Ovary (tissue), 9 donors: ENCODE data around the gene CXCL12. TPM values are rescaled to one million over a fixed set of nuclear protein-coding genes. Genes with fewer than 3 reads are reported as not detected.

Experiments used
- DNase-seq, 5 donors: peaks; one replicate each; pipeline ENCODE4 v3.0.0-alpha.2; 2019 to 2020
- H3K27ac ChIP-seq, 2 donors: fragments of 200-600 bp; one replicate each; pipeline versions ENCODE4 v1.5.1 to v1.8.0; 2019 to 2022
- H3K27me3 ChIP-seq: fragments of 200-600 bp; one replicate; pipeline ENCODE4 v1.8.0; 2022
- H3K36me3 ChIP-seq: fragments of 200-600 bp; sonication (generic); one replicate; pipeline ENCODE4 v1.5.1; 2019
- H3K4me1 ChIP-seq: one replicate; pipeline ENCODE4 v1.8.1; 2013; ENCODE audit warnings: mild to moderate bottlenecking, moderate library complexity; ENCODE audit not compliant: insufficient read depth
- H3K4me3 ChIP-seq: fragments of 200-600 bp; sonication (generic); one replicate; pipeline ENCODE4 v1.5.1; 2017
- H3K9me3 ChIP-seq, 2 donors: fragments of 200-600 bp in 1 of 2; sonication (generic) in 1 of 2; one replicate each; pipeline versions ENCODE4 v1.5.1 to v1.8.1; 2013 to 2019; ENCODE audit warnings: mild to moderate bottlenecking in 1 of 2, moderate library complexity in 1 of 2
- EP300 ChIP-seq: sonication (generic); formaldehyde crosslinking; IDR thresholded peaks from one replicate; pipeline ENCODE4 v1.6.1; 2017; ENCODE audit warnings: antibody characterized with exemption
- POLR2A ChIP-seq: fragments of 450-650 bp; IDR thresholded peaks from one replicate; pipeline ENCODE4 v1.6.1; 2017; ENCODE audit warnings: antibody characterized with exemption, mild to moderate bottlenecking, moderate library complexity
- WGBS, 3 donors: extraction: QIAGEN DNeasy Blood & Tissue Kit in 1 of 3; methylation state at CpG; one replicate each; pipeline versions ENCODE4 v1.1.5 to v1.1.7; 2013 to 2017; 5-methylcytosine and 5-hydroxymethylcytosine counted together
- intact Hi-C, 4 donors: fragments of 100-400 bp; cut with DNase I; formaldehyde crosslinking; loops; one replicate each; pipeline versions ENCODE4 v1.11.0 to v1.15.1; 2022 to 2023
- polyA plus RNA-seq, 2 donors: library from polyadenylated mRNA; stranded (reverse); fragments of 200-250 nt in 1 of 2; fragments of 350-450 nt in 1 of 2; fragmentation: Illumina TruSeq in 1 of 2; extraction: RNeasy Lipid Tissue Mini Kit (QIAGEN cat#74804) in 1 of 2; gene quantifications; one replicate each; pipeline ENCODE4 v1.2.3, GENCODE V29; 2013 to 2014
- total RNA-seq, 7 donors: library from RNA; depleted of rRNA in 2 of 7; stranded (reverse); fragments of >200 nt in 2 of 7; fragmentation: NEBNext Ultra II Directional in 3 of 7; extraction: Animal tissue kit (Norgen Biotek cat#: 25700) in 3 of 7; gene quantifications; one replicate each; pipeline versions ENCODE4 v1.1.0 to v1.2.4, GENCODE V29; 2016 to 2023
- TF ChIP-seq, protein P1 (sequence below), 3 donors: fragments of 450-650 bp in 2 of 3; fragments of 200-600 bp in 1 of 3; IDR thresholded peaks; one replicate each; pipeline versions ENCODE4 v1.5.1 to v1.8.0; 2016 to 2022; ENCODE audit warnings: antibody characterized with exemption in 3 of 3, mild to moderate bottlenecking in 1 of 3
- donor health status: DM: no; HTN: no; CAD: no; lungs with moderate emphysema.
- donor health status: DM: no; HTN: no; CAD: no.
- donor health status: Bipolar disorder and iron deficiency.
- donor health status: DM: yes; HTN: yes; CAD: no.
- donor health status: DM: no; HTN: no; CAD: no.
- donor health status: DM: yes; HTN: yes; CAD: no.

The CXCL12 gene
- total and polyA plus RNA-seq, 9 donors: 14.2 to 341 (median 106) TPM

DNA sequence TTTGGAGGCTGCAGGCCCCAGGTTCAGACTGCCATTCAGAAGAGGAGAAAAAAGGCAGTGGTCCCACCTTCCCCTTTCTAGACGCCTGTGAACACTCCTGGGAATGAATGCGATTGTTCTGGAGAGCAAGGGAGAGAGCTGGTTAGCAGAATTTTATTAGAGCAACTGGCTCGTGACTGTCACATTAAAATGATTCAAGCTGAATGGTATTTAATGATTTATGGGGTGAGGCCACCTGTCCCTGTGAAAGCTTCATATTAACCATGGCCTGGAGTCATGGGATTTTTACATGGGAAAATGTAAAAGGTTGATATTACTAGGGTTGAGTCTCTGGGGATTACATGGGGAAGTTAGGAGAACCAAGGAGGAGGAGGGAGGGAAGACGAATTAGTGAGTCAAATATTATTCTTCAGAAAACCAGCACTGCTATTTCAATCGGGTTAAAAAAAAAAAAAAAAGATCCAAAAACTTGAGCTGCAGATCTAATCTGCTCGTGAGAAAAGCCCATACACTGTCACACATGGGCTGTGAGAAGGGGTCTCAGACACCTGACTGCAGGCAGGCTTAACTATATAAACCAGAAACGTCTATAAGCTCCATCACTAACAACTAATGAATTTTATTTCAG is 8.3 kb downstream of the CXCL12 start:
- Histone ChIP-seq H3K27me3 (no peaks in the 10 kb centered on the region), H3K36me3 (no peaks in the 10 kb centered on the region), H3K4me1 (peaks cover 3% of the 10 kb centered on the region), H3K27ac (no peak overlapping the region), H3K4me3 (no peak overlapping the region), H3K9me3 (no peaks in the 10 kb centered on the region)
- no peak for TF ChIP-seq EP300
- no peak for TF ChIP-seq POLR2A
- TF ChIP-seq, protein P1, sequence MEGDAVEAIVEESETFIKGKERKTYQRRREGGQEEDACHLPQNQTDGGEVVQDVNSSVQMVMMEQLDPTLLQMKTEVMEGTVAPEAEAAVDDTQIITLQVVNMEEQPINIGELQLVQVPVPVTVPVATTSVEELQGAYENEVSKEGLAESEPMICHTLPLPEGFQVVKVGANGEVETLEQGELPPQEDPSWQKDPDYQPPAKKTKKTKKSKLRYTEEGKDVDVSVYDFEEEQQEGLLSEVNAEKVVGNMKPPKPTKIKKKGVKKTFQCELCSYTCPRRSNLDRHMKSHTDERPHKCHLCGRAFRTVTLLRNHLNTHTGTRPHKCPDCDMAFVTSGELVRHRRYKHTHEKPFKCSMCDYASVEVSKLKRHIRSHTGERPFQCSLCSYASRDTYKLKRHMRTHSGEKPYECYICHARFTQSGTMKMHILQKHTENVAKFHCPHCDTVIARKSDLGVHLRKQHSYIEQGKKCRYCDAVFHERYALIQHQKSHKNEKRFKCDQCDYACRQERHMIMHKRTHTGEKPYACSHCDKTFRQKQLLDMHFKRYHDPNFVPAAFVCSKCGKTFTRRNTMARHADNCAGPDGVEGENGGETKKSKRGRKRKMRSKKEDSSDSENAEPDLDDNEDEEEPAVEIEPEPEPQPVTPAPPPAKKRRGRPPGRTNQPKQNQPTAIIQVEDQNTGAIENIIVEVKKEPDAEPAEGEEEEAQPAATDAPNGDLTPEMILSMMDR (IDR thresholded peaks at IDR 0.05): no peak
- DNase-seq: no peak
- 73 to 77% (median 74%) methylated on average over 7 of the region's 7 CpGs for WGBS, 3 donors
- intact Hi-C loops: no loop called here

DNA sequence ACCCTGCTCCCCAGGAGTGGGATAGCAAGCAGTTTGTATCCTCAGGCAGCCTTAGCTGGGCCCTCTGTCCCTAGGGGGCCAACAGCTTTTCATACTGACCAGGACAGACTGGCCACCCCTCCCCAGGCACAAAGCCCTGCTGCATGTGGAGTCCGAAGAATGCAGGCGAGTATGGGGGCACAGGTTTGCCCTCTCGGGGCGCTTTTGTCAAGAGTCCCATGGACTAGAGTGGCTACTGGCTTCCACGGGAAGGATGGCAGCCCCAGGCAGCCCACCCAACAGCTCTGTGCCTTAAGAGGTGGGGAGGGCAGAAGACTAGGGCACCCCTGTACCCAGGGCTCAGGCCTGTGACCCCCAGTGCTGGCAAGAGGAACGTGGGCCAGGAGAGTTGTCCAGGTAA is 10.7 kb downstream of the CXCL12 start:
- Histone ChIP-seq H3K36me3 (no peaks in the 10 kb centered on the region), H3K4me1 (peaks cover 3% of the 10 kb centered on the region), H3K27ac (no peak overlapping the region), H3K9me3 (no peaks in the 10 kb centered on the region), H3K4me3 (no peak overlapping the region), H3K27me3 (no peaks in the 10 kb centered on the region)
- no peak for DNase-seq
- intact Hi-C loops: no loop called here
- WGBS, 3 donors: 90 to 92% (median 92%) methylated on average over 6 of the region's 6 CpGs
- TF ChIP-seq POLR2A (no peak), EP300 (no peak)
- TF ChIP-seq, protein P1 (IDR thresholded peaks at IDR 0.05): no peak

DNA sequence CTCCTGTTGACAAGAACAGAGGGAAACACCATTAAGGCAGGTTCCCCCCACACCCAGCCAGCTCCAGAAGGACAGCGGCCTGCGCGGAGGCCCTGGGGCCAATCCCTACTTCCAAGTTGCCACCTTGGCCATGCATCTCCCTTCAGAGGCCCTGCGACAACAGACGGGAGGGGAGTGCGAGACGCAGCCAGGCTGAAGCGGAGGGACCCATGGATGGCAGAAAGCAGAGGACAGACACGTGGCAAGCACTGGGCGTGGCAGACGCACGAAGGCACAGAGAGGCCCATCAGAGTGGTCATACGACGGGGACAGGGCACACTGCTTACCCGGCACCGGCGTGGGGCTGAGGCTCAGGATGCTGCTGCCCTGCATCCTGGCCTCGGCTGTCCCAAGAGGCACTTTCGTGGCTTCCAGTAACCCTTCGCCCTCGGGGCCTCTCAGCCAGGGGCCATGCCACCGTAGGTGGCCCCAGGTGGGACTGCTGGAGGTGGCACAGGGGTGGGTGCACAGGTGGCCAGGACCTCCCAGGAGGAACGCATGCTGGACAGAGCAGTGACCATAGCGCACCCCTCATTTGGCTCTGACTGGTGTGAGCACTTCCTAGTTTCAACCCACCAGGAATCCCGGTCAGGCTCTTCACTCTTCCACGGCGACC is 11.4 kb downstream of the CXCL12 start:
- Histone ChIP-seq H3K4me3 (no peak overlapping the region), H3K4me1 (peaks cover 3% of the 10 kb centered on the region), H3K9me3 (no peaks in the 10 kb centered on the region), H3K36me3 (no peaks in the 10 kb centered on the region), H3K27ac (no peak overlapping the region), H3K27me3 (no peaks in the 10 kb centered on the region)
- WGBS, 3 donors: 93 to 96% (median 93%) methylated on average over 27 of the region's 27 CpGs
- TF ChIP-seq, protein P1 (IDR thresholded peaks at IDR 0.05): no peak
- TF ChIP-seq POLR2A (no peak), EP300 (no peak)
- no peak for DNase-seq
- intact Hi-C loops: no loop called here

DNA sequence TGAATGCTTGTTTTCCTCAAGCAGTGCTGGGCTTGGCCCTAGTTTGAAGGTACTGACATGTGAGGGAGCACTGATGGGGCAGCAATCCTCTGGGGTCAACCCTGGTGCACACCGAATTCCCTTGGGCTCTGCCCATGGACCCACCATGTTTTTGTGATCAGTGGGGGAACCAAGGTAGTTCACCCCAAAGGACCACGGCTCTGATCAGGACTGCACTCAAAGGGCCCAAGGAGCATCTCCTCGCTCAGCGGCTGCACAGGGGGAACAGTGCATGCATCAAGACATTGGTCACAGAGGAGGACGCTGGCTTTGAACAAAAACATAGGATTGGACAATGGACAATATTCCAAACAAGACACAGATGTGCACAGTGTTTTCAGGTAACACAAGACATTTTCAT is 12.7 kb downstream of the CXCL12 start:
- 94 to 99% (median 96%) methylated on average over 5 of the region's 5 CpGs for WGBS, 3 donors

DNA sequence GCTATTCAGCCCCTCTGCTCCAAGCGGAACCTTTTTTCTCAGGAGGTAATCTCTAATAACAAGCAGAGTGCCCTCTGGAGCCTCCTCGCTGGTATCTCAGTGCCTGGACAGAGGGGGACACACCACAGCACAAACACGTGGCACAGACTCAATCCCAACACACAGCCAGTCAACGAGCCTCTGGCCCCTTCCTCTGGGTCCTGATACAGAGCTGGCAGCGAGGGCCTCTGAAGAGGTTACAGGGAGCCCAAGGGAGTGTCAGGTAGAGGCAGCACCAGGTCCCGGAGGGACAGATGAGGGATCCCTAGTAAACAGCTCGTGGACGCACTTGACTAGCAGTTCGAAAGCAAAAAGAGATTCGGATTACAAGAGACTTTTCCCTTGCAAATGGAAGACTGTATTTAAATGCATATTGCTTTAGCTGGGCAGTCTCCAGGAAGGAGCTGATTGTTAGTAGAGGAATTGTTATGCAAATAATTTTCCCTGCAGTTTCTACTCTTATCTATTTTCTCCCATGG is 14.1 kb downstream of the CXCL12 start:
- Histone ChIP-seq H3K4me1 (peaks cover 3% of the 10 kb centered on the region), H3K4me3 (no peak overlapping the region), H3K36me3 (no peaks in the 10 kb centered on the region), H3K9me3 (no peaks in the 10 kb centered on the region), H3K27ac (no peak overlapping the region), H3K27me3 (no peaks in the 10 kb centered on the region)
- TF ChIP-seq EP300 (no peak), POLR2A (no peak)
- TF ChIP-seq, protein P1 (IDR thresholded peaks at IDR 0.05): no peak
- no peak for DNase-seq
- intact Hi-C loops: no loop called here
- 73 to 74% (median 74%) methylated on average over 10 of the region's 10 CpGs for WGBS, 3 donors

More for the DNA sequence above, 12.7 kb downstream of the CXCL12 start:
- Histone ChIP-seq H3K9me3 (no peaks in the 10 kb centered on the region), H3K36me3 (no peaks in the 10 kb centered on the region), H3K4me1 (peaks cover 3% of the 10 kb centered on the region), H3K27ac (no peak overlapping the region), H3K4me3 (no peak overlapping the region), H3K27me3 (no peaks in the 10 kb centered on the region)
- DNase-seq: no peak
- no peak for TF ChIP-seq EP300
- intact Hi-C loops: no loop called here
